GM19463 (cell line): ENCODE measurements around the gene CRELD2.

Experiments
- ATAC-seq: cut with Tn5 transposase; IDR thresholded peaks from one replicate; pipeline ENCODE4 v1.9.1; 2021; ENCODE audit warnings: mild to moderate bottlenecking, moderate library complexity; ENCODE audit not compliant: unreplicated experiment

CRELD2 gene

DNA sequence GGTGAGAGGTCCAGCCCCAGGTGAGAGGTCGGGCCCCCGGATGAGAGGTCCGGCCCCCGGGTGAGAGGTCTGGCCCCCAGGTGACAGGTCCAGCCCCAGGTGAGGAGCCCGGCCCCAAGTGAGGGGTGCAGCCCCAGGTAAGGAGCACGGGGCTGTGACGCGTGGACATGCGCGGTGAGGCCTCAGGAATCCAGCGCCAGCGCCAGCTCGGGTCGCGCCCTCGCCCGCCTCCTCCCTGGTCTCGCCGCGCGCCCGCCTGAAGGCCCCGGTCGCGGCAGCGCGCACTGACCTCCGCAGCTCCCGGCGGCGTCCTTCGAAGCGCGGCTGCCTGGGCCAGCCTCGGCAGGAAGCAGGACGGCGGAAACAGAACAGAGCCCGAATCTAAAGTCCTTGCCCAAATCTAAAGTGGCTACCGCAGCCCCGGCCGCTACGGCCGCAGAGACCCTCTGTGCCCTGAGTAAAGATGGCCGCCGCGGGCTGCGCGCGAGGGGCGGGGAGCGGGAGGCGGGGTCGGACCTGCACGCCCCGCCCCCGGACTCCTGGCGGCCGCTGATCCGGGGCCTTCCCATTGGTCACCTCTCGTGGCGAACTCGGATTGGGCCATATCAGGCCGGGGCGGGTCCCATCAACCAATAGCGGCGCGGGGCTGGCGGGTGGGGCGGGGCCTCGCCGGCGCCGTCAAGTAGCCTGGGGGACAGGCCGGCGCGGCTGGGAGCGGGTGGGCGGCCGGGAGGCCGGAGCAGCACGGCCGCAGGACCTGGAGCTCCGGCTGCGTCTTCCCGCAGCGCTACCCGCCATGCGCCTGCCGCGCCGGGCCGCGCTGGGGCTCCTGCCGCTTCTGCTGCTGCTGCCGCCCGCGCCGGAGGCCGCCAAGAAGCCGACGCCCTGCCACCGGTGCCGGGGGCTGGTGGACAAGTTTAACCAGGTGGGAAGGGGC is at the start of gene CRELD2, which contains the start of gene ALG12:
CRELD2 (plus strand) TSS at position 661 of the 937 bp plus-strand sequence; CDS start at position 797, 136 bp downstream.
ALG12 (minus strand) TSS at position 465 of the 937 bp plus-strand sequence. CDS start 4,673 bp downstream, outside the sequence.
- peak; percentile 92 for ATAC-seq

GRCh38 chr22:49869086-49869830 is 49.2 kb upstream of the CRELD2 start:
- no peak for ATAC-seq

- no peak for ATAC-seq
Observed at GRCh38 chr22:49869845-49870712, 48.4 kb upstream of the CRELD2 start.

- ATAC-seq: no peak
Observed at GRCh38 chr22:49871482-49871881, 47.0 kb upstream of the CRELD2 start.

DNA sequence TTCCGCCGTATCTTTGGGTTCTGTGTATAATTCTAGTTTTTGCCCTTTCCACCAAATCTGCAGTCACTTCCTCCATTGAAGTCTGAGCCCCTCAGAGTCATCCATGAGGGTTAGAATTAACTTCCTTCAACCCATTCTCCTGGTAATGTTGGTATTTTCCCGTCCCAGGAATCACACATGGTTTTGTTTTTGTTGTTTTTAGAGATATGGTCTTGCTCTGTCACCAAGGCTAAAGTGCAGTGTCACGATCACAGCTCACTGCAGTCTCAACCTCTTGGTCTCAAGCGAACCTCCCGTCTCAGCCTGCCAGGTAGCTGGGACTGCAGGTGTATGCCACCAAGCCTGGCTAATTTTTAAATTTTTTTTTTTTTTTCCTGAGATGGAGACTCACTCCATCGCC is 46.1 kb upstream of the CRELD2 start:
- no peak for ATAC-seq

DNA sequence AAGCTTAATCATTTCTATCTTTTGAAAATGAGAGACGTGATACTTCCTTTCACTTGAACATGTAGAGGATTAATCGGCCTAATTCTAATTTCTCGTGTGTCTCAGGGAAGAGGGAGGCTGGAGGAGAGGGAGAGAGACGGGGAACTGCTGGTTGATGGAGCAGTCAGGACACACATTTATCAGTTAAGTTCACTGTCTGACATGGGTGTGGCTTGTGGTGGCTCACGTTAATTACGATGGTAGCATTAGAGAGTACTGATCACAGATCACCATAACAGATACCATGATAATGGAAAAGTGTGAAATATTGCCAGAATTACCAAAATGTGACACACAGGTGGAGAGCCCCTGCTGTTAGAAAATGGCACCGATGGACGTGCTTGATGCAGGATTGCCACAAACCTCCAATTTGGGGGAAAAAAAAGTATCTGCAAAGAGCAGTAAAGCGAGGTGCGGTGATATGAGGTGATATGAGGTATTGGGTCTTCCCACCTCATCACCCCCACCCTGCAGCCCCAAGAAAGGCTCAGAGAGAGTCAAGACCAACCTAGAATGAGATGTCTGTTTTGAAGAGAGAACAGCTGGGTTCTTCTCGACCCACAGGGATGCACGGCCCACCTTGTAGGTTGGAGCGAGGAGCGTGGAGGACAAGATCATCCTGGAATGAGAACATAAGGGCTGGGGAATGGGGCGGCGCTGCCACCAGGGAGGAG is 45.0 kb upstream of the CRELD2 start:
- no peak for ATAC-seq

GRCh38 chr22:49877642-49878041 is 40.8 kb upstream of the CRELD2 start:
- no peak for ATAC-seq

GRCh38 chr22:49878206-49878605 is 40.2 kb upstream of the CRELD2 start:
- no peak for ATAC-seq

DNA sequence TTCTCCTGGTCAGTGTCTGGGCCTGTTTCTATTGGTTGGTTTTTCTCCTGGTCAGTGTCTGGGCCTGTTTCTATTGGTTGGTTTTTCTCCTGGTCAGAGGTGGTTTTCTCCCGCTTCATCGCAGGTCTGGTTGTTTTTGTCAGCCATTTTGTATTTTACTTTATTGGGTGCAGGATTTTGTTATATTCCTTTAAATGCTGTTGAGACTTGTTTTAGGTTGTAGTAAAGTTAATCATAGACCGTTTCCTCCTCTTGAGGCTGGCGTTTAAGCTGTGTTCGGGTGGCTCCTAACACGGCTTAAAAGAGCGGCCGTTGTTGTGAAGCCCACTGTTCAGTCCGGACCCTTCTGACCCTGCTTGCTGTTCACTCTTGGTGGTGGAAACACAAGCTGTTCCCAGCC is 38.6 kb upstream of the CRELD2 start:
- ATAC-seq: no peak

- ATAC-seq: no peak
Observed at GRCh38 chr22:49880281-49880680, 38.2 kb upstream of the CRELD2 start.

DNA sequence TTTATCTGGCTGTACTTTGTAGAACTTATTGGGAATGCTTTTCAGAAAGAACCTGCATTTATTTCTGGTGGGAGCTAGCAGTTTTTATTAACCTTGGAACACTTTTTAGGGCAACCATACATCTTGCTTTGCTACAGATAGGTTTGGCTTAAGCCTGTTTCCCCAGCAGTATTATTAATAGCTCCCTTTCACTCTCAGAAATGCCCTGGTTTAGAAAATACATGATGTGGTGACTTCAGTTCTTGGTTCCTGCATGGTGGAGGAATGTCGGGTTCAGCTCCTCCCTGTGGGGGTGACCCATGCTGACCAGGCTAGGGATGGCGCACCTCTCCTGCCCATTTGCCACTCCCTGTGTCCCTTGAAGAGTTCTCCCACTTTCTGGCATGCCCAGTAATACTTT is 36.6 kb upstream of the CRELD2 start:
- no peak for ATAC-seq

- no peak for ATAC-seq
Observed at GRCh38 chr22:49882519-49883293, 35.7 kb upstream of the CRELD2 start.

DNA sequence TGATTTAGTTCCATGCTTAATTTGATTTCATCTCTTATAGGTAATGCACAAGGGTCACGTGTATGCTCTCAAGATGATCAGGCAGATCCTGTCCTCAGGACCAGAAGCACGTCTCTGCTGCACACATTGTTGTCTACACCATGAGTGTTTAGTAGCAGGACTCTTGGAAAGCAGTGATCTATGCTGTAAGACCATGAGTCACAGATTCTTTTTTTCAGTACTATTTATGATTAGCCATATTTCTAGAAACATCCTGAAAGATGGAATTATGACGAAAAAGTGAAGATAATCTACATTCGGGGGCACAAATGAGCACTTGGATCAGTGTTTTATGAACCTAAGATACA is 35.2 kb upstream of the CRELD2 start:
- no peak for ATAC-seq

DNA sequence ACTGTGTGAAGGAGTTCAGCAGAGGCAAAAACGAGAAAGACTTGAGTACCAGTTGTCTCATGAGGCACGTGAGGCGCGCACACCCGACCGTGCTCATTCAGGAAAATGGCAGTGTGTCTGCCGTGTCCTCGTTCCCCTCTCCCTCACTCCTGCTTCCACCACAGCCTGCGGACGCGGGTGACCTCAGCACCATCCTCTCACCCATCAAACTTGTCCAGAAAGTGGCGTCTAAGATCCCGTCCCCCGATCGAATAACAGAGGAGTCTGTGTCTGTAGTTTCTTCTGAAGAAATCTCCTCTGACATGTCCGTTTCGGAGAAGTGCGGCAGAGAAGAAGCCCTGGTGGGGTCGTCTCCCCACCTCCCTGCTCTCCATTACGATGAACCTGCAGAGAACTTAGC is 34.4 kb upstream of the CRELD2 start:
- ATAC-seq: no peak

DNA sequence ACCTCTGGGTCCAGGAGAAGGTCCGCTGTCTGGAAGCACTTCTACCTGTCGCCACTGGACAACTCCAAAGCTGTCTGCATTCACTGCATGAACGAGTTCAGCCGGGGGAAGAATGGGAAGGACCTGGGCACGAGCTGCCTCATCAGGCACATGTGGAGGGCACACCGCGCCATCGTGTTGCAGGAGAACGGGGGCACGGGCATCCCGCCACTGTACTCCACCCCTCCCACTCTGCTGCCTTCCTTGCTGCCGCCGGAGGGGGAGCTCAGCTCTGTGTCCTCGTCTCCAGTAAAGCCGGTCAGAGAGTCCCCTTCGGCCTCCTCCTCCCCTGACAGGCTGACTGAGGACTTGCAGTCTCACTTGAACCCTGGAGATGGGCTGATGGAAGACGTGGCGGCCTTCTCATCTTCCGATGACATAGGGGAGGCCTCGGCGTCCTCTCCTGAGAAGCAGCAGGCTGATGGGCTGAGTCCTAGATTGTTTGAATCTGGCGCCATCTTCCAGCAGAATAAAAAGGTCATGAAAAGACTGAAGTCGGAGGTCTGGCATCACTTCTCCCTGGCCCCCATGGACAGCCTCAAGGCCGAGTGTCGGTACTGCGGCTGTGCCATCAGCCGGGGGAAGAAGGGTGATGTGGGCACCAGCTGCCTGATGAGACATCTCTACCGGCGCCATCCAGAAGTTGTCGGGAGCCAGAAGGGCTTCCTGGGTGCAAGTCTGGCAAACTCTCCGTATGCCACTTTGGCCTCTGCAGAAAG is 33.8 kb upstream of the CRELD2 start:
- ATAC-seq: no peak

DNA sequence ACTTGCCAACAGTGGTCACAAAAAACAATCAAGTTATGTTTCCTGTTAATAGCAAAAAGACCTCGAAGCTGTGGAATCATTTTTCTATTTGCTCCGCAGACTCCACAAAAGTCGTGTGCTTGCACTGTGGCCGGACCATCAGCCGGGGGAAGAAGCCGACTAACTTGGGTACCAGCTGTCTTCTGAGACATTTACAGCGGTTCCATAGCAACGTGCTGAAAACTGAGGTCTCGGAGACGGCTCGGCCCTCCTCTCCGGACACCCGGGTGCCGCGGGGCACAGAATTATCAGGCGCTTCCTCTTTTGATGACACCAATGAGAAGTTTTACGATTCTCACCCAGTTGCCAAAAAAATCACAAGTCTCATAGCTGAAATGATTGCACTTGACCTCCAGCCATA is 33.2 kb upstream of the CRELD2 start:
- ATAC-seq: no peak

DNA sequence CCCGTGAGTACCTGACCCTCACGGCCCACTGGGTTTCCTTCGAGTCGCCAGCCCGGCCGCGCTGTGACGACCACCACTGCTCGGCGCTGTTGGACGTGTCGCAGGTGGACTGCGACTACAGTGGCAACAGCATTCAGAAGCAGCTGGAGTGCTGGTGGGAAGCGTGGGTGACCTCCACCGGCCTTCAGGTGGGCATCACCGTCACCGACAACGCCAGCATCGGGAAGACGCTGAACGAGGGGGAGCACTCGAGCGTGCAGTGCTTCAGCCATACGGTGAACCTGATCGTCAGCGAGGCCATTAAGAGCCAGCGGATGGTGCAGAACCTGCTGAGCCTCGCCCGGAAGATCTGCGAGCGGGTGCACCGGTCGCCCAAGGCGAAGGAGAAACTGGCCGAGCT is 32.6 kb upstream of the CRELD2 start:
- ATAC-seq: no peak

- ATAC-seq: no peak
Observed at GRCh38 chr22:49886346-49887063, 31.9 kb upstream of the CRELD2 start.
